Fibroblast of skin of left biceps (primary cell): ENCODE measurements around the gene SMPX.

Experiments
- DNase-seq, 2 experiments: peaks; one replicate each; pipeline ENCODE4 v3.0.0-alpha.2; 2013; ENCODE audit warnings: low read depth in 2 of 2

The SMPX gene

DNA sequence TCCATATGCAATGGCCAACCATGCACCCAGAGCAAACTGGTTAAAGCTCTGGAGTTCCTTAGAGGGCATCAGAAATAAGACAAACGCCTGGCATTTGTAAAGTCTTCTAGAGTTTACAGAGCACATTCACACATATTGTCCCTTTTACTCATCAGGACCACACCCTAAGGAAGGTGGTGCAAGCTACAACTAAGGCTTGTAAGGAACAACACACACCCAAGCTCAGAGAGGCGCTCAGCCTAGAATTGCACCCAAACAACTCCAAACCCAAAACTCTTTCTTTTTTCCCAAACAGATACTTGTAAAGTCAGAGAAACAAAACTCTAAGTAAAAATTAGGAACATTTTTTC is 46.1 kb downstream of the SMPX start:
- DNase-seq: no peak

DNA sequence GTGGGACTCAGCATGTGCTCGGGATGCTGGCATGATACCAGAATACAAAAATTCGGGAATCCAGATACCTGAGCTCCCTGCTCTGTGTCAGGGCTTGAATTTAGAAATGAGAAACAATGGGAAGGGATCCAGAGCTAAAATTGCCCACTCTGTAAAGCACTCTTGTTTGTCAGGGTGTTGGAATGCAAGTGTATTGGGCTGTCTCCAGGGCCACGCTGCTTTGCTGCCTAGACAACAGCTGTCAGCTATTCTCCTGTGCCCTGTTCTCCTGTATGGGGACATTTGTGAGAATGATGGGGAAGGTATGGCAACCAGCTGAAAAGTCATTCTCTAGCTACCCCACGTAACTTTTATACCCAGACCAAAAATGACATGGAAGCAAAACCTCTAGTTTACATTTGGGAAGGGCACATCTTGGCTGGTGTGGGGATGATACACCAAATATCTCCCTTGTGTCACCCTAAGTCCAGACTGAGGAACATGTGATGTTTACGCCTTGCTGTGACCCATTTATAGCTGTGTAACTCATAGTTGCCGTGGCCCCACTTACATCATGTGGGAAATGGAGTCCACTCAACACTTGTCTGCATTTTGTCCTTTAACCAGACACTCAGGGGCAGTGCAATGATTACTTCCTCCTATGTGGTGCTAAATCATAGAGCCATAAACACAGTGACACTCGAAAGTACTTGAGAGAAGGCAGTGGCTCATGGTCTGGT is 46.6 kb downstream of the SMPX start:
- no peak for DNase-seq

DNA sequence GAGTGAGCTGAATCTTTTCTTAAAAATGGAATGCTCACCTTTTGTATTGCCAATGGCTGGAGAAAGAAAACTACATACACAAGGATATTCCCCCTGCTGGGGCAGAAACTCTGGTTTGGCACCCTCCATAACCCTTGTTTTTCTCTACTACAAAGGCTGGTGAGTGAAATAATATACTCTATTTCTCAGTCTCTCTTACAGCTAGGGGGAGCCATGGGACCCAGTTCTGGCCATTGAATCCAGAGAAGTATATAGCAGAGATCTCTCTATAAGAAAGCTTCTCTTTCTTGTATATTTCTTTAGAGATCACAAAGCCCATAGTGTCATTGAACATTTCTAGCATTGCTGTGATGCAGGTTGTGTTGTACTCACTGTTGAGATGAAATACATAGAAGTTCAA is 49.8 kb downstream of the SMPX start:
- no peak for DNase-seq

DNA sequence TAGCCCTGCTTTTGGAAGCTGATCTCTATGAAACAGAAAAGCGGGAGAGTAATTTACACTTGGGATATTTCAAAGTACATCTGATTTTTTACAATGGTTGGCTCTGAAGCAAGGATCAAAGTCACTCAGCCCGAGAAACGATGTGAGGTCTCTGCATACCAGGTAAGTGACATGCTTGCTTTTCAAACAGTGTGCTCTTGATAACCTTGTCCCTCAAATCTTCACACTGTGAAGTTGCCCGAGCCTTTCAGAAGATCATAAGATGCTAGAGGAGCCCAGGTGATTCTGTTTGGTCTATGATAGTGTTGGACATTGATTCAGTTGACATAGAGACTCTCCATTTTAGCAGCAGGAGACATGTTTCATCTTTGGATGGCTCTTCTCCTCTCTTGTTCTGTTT is 52.7 kb downstream of the SMPX start:
- no peak for DNase-seq

DNA sequence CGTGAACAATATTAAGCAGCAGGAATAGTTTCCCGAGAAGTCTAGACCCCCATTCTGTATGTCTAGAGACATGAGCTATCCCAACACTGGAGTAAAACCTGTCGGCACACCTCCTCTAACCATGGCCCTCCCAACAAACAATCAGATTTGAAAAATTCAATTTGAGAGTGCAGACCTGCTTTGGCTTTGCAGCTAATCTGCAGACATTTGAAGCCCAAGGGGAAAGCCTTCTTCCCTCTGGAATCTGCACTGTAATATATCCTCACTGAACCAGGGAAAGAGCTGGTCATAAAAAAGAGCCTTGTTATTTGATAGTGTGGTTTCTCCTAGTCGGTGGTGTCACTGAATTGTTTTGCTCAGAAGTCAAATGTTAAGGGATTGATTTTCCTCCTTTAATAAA is 55.2 kb downstream of the SMPX start:
- no peak for DNase-seq

DNA sequence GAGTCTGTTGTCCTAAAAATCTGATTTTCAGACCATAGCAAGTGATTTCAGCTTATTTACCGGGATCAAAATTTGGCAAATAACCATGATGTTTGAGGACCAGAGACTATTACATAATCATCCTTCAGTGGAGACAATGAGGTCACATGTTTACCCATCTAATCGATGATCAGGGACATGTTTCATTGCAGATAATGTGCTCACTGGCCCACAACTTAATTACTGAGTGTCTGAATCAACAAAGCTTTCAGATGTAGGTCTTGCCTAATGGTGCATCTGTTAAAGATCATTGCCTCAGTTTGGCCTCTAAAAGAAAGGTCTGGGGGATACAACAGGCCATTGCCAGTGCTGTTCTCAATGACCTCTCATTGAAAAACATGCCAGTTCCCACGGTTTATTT is 56.9 kb downstream of the SMPX start:
- DNase-seq: no peak

DNA sequence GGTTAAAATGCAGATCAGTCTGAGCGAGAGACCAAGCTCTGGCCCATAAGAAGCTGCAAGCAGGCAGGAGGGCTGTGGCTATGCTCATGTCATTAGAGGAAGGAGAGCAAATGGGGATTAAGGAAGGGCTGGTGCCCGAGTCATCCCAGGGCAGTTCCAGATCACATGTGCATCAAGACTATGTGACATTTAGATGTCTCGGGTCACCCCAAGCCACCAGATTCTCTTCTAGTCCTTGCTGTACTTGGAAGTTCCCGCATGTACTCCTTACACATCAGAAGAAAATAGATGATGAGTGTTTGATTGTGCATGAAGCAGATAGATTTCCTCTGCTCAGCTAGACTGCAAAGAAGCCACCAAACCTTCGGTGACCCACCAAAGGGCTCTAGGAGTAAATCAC is 57.6 kb downstream of the SMPX start:
- DNase-seq: no peak

DNA sequence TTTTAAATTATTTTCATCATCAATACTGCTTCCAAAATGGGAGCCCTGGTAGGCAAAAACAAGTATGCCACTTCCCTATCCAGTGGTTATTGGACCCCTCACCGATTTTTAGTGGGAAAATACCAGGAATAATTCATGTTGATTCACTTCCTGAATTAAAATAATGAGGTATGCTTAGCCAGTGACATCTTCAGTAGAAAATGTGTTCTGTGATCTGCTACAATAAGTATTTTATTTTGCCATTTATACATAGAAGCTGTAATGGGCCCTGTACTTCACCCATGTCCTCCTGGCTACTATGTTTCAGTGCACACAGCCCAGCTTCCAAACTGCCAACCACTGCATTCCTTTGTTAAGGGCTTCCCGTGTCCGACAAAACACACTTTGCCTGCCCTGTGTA is 58.8 kb downstream of the SMPX start:
- DNase-seq: no peak

DNA sequence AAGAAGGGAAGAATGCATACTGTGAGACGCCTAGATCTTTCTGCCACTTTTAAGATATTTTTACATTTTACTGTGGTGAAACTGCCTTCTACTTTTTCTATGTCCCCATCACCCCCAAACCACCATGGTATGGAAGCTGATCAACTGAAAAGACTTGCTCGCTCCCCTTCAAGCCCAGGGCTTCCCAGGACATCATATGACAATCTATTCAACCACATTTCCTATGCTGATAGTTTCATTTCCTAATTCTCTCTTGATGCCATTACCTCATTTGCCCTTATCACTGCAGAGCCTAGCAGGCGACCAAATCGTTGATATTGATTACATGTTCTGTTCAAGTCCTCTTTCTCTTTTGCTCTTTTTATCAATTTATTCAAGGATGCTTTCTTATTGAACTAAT is 59.6 kb downstream of the SMPX start:
- no peak for DNase-seq

DNA sequence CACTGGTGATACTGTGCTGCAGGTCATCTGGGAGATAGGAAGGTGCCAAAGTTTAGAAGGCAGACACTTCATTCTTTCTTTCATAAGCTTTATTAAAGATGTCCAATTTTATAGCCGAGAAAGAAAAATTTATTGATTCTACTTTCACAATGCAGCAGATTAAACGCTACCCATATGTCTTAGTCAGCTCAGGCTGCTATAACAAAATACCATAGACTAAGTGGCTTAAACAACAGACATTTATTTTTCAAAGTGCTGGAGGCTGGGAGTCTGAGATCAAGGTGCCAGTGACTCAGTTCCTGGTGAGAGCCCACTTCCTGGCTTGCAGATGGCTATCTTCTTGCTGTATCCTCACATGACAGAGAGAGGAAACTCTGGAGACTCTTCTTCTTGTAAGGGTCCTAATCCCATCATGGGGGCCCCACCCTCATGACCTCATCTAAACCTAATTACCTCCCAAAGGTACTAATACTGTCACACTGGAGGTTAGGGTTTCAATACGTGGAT is 66.4 kb downstream of the SMPX start:
- DNase-seq: no peak

DNA sequence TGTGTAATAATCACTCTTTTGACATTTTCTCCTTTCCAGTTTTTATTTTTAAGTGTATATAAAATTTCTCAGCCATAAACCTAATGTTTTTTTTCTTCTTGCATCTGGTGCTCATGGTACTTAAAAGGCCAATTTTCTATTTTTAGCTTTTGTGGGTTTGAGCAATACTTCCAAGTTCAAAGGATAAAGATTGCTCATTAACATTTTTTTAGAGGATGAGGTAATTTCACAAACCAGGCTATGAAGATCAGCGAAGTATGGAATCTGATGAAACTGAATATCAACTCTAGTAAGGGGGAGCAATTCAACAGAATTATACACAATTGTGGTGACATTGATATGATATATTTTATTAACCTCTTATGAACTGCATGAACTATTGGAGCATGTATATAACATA is 74.0 kb downstream of the SMPX start:
- DNase-seq: peak; percentile 57 to 65

DNA sequence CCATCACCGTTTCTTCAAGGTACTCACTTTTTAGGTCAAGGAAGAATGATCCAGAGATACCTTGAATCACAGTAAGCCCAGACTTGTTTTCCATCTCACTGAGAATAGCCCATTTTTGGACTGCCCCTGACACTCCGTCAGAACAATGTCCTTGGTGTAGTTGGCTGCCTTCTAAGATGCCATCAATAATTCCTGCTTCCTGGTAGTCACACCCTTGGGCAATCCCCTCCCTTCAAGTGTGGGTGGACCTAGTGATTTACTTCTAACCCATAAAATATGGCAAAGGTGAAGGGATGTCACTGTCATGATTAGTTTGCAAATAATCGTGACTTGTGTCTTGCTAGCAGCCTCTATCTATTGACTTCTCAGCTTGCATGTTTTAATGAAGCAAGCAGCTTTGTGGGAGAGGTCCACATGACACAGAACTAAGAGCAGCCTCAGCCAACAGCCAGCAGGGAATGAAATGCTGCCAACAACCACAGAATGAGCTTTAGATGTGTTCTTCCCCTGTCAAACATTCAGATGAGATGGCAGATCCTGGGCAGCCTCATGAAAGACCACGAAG is 79.8 kb downstream of the SMPX start:
- DNase-seq: no peak

DNA sequence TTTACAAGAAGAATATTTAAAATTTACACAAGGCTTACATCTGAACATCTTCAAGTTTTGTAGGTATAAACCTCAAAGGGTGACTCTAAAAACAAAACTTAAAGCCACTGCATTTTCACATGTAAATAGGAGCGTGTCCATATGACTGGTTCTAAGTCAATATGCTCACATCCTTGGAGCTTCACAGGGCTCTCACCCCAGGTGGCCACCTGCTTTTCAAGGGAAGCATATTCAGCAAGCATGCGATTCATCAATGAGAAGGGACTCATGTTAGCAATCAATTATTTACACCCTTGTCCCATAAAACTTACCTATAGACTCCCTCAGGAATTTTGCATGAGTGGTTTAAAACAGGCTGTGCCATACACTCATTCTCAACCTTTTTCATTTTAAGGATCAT is 82.0 kb downstream of the SMPX start:
- DNase-seq: no peak

DNA sequence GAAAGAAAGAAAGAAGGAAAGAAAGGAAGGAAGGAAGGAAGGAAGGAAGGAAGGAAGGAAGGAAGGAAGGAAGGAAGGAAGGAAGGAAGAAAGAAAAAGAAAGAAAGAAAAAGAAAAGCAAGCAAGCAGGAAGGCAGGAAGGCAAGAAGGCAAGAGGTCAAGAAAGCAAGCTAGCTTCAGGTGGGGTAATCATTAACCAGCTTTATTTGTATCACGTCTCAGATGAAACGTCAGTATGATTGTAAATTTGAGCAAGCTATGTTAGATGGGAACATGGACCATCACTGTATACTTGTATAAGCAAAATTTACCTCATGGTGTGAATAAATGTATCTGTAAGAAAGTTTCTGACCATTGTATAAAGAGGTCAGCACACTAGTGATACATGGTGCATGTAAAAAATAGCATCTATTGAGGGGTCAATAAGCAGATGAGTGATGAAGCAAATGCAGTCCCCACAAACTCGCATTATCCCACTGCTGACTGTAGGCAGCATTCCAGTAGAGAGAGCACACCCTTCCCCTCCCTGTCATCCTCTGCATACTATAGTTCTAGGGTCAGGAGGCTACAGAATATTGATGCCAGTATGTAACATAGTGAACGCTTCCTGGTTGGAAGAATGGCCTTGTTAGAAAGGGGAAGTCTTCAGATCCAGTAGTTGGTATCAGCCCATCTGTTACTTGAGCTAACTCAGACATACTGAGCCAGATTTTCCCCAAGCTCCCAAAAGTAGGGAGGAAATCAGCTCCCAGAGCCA is 83.3 kb downstream of the SMPX start:
- no peak for DNase-seq

DNA sequence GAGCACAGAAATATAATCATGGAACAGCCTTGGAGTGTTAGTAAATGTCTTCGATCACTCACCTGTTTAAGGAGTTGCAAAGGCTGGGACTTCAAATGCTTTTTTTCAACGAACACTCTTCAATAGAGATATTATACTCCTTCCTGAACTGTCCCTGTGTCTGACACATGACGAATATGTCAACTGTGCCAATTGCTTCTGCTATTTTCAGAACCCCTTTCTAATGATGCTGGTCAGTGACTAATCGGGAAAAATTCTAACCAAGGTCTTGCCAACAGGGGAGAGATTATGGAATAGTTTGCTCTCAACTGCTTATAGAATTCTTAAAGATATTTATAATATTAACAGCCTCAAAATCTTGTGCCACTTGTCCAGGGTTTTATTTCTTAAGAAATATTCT is 91.2 kb downstream of the SMPX start:
- no peak for DNase-seq

DNA sequence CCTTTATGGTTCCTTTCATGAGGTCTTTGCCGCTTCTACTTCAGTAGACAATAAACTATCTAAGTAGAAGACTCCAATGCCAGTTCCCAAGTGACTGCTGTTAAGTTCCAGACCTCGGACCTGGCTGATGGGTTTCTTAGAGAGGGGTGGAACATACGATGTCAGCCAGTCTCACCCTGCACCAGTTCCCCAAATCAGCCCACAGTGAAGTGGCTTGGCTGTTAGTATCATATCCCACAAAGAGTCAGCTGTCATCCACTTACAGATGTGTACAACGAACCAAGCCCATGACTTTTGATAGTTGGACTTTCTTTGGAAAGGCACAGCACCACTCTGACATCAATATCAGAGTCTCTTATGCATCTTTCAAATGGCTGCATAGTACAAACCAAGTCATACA is 91.7 kb downstream of the SMPX start:
- no peak for DNase-seq

DNA sequence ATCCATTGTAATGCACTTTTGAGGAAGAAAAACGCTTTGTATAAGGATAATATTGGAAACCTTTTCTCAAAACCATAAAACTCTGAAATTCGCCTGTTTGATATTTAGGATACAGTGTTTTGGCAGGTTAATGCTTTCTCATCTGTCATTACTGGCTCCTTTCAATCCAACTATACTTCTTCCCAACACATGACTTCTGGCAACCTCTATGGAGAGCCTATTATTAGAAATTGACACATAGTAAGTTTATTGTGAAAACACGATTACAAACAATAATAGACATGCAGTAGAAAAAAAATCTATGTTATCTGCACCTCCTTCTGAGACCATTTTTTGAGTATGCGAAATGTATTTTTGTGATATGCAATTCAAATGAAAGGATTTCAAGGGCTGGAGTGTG is 95.2 kb downstream of the SMPX start:
- no peak for DNase-seq

DNA sequence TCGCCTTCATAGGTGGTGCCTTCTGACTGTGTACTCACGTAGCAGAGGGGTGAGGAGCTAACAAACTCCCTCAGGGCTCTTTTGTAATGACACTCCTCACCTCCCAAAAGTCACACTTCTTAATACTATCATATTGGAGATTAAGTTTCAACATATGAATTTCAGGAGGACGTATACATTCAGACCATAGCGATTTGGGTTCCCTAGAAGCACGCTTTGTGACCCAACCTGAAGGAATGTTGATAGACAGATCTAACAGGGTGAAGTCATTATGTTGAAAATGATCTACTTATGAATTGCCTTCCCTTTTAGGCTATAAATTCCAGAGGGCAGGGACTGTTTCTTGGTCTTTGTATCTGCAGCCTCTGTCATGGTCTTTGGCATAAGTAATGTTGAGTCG is 96.6 kb downstream of the SMPX start:
- DNase-seq: no peak

DNA sequence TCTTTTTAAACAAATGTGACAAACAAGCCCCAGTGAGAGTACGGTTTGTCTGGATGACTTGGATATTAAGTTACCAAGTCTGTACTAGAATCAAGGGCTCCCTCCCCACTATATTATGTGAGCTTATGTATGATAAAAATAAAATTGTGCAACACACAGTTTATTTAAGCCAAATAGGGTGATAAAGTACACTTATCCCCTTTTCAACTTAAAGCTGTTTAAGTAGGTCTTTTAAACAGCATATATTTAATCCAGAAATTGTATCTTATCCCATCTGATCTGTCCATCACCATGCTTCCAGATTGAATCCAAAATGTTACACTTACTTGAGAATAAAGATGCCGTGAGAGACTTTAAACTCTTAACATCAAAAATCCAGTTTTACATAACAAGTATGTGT is 97.8 kb downstream of the SMPX start:
- no peak for DNase-seq

DNA sequence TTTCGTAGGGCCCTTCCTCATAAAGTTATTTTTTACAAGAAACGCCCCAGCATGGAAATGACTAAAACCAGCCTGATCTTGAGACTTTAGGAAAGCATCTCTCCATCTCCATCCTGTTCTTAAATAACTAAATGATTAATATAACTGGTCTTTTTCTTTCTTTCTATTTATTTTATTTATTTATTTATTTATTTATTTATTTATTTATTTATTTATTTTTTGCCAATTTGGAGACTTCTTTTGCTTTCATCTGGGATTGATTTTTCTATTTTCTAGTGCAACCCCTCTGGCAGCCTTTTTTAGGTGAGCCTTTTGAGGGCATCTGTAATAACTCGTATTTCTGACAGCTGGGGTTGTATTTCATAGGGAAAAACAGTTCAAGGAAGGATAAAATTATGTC is 98.6 kb downstream of the SMPX start:
- no peak for DNase-seq

DNA sequence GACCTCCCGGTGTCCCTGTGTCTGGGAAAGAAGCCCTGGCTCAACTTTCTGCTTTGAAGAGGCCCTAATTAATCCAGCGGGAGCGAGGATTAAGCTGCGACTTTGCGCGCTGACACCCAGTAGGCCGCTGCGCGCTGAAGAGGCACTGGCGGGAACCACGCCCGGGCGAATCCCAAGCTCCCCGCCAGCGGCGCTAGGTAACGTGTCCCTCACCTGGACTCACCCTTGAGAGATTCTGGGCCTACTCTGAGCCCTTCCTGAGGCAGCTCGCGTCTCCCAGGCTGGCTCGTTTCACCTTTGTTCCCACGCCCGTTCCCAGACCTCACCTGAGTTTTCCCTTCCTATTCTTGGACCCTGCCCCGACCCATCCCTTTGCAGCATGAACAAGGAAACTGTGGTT is 99.2 kb downstream of the SMPX start:
- no peak for DNase-seq

DNA sequence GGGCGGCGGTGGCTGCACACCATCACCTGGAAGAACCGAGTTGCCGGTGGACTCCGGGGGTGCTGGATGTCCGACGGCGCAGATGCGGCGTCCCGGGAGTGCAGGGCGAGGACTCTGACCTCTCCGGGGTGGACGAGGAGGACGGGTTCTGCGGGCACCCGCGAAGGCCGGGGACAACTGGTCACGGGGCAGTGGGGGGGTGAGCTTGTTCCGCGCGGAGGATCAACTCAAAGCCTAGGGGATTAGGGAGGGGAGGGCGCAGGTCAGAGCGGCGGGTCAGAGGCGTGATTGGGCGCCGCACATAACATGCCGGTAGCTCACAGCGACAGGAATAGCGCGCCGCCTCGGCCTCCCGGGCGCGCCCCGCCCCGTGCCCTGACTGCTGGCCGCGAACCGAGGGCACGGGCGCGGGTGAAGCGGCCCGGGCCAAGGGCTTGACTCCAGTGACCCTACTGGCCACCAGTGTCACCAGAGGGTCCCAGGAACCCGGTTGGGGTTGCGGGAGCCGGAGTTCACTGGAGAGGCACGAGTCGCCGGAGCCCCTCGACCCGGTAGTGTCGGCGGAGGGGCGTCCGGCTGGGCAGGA is 99.7 kb downstream of the SMPX start, which contains the start of gene KLHL34:
TSS of gene KLHL34 (minus strand) at position 179 of the 586 bp plus-strand sequence. CDS start 542 bp downstream, outside the sequence.
- DNase-seq: no peak
